Putamen (tissue), 1 donor: Measurements from ENCODE around the gene TIMP3.
A peak's percentile ranks its signal among the peaks of the same experiment; 100 is the strongest.

Experiments
- DNase-seq: peaks from one replicate; pipeline ENCODE4 v3.0.0-alpha.2; 2016; ENCODE audit warnings: low spot score

Gene TIMP3

GRCh38 chr22:32830473-32830872 is 29.0 kb downstream of the TIMP3 start:
- DNase-seq, result no peak

- no peak for DNase-seq
Observed at GRCh38 chr22:32830957-32831356, 29.5 kb downstream of the TIMP3 start.

- DNase-seq, result no peak
Observed at GRCh38 chr22:32831584-32831983, 30.1 kb downstream of the TIMP3 start.

GRCh38 chr22:32832174-32832573 is 30.7 kb downstream of the TIMP3 start:
- DNase-seq, result no peak

GRCh38 chr22:32836280-32837123 is 35.0 kb downstream of the TIMP3 start:
- DNase-seq, result no peak

- no peak for DNase-seq
Observed at GRCh38 chr22:32837142-32837541, 35.6 kb downstream of the TIMP3 start.

GRCh38 chr22:32837803-32838202 is 36.3 kb downstream of the TIMP3 start:
- no peak for DNase-seq

- DNase-seq, result peak; percentile 45
Observed at GRCh38 chr22:32839831-32840584, 38.5 kb downstream of the TIMP3 start.

- DNase-seq, result no peak
Observed at GRCh38 chr22:32841175-32841574, 39.7 kb downstream of the TIMP3 start.

- DNase-seq, result no peak
Observed at GRCh38 chr22:32842486-32842885, 41.0 kb downstream of the TIMP3 start.

- DNase-seq, result no peak
Observed at GRCh38 chr22:32843300-32843699, 41.8 kb downstream of the TIMP3 start.

GRCh38 chr22:32844251-32844650 is 42.7 kb downstream of the TIMP3 start:
- no peak for DNase-seq

- DNase-seq, result no peak
Observed at GRCh38 chr22:32846780-32847491, 45.4 kb downstream of the TIMP3 start.

GRCh38 chr22:32848226-32848625 is 46.7 kb downstream of the TIMP3 start:
- DNase-seq, result no peak

- DNase-seq, result no peak
Observed at GRCh38 chr22:32849501-32849900, 48.0 kb downstream of the TIMP3 start.

GRCh38 chr22:32850157-32850556 is 48.7 kb downstream of the TIMP3 start:
- no peak for DNase-seq

- DNase-seq, result peak; percentile 57
Observed at GRCh38 chr22:32850591-32851517, 49.3 kb downstream of the TIMP3 start.

GRCh38 chr22:32852395-32853251 is 51.1 kb downstream of the TIMP3 start:
- no peak for DNase-seq

- no peak for DNase-seq
Observed at GRCh38 chr22:32853662-32854061, 52.2 kb downstream of the TIMP3 start.

- DNase-seq, result no peak
Observed at GRCh38 chr22:32854351-32854804, 52.9 kb downstream of the TIMP3 start.
